CD4-positive, alpha-beta T cell treated with Interferon gamma for 1 hour (primary cell): ENCODE measurements around the gene TNXB.

ENCODE experiments used
- DNase-seq: peaks from one replicate; pipeline ENCODE4 v3.0.0-alpha.2; 2020

Gene TNXB

GRCh38 chr6:32137454-32137853 is 28.3 kb upstream of the TNXB start:
- no peak for DNase-seq

- no peak for DNase-seq
These were observed 24.6 kb upstream of the TNXB start for GRCh38 chr6:32133786-32134185.

- DNase-seq, result no peak
These were observed 23.0 kb upstream of the TNXB start for GRCh38 chr6:32132110-32132509.

- no peak for DNase-seq
These were observed 22.4 kb upstream of the TNXB start for GRCh38 chr6:32131439-32131948.

- no peak for DNase-seq
These were observed 20.4 kb upstream of the TNXB start for GRCh38 chr6:32129297-32130088.

DNA sequence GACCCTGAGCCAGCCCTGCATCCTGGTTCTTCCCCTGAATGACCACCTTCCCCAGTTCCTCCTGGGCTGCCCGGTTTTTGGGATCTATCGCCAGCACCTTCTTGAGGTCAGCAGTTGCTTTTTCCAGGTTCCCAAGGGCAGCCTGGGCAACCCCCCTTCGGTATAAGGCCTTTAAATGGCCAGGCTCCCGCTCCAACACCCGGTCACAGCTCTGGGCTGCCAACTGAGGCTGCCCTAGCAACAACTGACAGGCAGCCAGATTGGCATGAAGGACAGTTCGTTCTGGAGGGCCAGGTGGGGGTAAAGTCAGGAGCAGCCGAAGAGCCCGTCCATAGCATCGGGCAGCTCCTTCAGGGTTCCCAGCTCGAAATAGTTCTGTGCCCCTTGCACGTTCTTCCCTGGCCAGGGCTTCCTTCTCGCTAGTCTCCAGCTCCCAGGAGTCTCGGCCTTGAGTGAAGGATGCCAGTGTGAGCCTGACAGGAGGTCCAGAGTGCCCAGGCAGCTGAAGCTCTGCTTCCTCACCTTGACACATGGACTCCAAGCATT is 19.7 kb upstream of the TNXB start:
- no peak for DNase-seq

- DNase-seq, result peak; percentile 100
These were observed 18.8 kb upstream of the TNXB start, which contains the start of gene ATF6B for GRCh38 chr6:32127717-32128592. TSS of gene ATF6B (minus strand) at chr6:32128246. CDS start at chr6:32128207, 39 bp downstream.

DNA sequence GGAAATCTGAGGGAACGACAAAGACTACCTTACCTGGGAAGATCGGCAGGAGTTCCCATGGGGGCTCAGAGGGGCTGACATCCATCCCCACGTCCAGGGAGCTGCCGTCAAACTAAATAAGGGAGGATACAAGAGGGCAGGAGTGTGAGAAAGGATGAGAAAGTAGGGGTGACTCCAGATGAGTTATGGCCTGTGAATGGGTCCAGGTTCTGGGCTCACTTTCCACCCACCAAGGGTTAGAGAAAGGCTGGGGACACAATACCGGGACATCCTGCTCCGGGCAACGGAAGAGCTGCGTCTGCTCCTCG is 18.2 kb upstream of the TNXB start:
- no peak for DNase-seq

DNA sequence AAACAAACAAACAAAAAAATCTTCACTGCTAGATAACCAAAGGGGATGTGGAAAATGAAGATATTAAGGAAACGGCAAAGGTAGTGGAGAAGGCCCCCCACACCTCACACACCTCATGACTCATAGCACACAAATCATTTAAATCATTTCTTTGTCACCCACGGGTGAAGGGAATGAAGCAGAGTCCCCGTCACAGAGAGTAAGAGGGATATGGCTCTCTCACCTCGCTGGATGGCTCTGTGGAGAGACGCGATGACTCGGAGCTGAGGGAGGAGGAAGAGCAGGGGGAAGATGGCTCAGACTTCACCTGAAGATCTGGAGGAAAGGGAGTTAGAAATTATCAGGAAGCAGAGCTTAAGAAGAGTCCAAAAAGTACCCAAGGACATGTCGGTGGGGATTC is 17.7 kb upstream of the TNXB start:
- DNase-seq, result no peak

GRCh38 chr6:32123681-32124080 is 14.5 kb upstream of the TNXB start:
- no peak for DNase-seq

DNA sequence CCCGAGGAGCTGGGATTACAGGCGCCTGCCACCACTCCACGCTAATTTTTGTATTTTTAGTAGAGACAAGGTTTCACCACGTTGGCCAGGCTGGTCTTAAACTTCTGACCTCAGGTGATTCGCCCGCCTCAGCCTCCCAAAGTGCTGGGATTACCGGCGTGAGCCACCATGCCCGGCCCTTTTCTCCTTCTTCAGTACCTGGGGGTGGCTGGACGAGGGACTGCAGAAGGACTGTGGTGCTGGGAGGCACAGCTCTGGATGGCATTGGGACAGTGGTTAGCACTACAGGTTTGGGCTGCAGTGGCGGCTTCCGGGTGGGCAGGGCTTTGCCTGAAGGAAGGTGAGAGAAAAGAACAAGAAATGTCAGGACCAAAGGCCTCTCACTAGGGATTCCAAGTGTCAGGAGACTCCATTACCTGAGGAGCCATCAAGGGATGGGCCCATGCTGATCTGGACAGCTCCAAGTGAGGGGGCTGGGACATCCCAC is 11.5 kb upstream of the TNXB start:
- DNase-seq, result no peak

DNA sequence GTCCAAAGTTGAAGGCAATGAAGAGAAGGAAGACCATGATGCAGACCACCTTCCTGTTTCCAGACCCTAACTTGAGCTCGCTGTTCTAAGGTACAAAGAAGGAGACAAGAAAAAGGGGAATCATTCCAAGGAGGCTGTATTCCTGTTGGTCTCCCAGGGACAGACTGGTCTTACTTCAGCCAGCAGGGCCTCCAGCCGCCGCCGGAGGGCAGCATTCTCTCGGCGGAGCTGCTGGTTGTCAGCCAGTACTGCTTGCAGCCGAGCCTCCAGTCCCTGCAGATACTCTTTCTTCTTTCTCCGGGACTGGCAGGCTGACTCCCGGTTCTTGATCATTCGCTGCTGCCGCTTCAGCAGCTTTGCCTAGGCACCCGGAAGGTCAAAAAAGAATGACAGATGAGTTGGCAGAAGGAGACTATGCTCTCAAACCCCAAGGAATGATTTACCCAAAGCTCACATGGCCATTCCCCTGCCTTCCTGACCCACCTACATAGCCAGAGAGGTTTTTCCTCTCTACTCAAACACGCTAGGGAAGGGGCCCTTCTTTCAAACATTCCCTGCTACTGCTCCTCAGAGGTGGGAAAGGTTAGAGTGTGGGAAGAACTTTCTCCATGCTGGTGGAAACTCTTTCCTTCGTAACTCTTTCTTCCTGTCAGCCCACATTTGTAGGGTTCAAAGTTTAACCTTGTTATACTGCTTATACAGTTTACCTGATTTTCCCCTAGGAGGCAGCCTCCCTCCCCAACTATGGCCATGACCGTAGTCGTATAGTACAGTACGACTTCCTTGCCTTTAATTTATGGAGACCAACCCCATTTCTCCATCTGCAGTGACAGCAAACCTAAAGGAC is 9.9 kb upstream of the TNXB start:
- DNase-seq, result peak; percentile 73

GRCh38 chr6:32117461-32117860 is 8.3 kb upstream of the TNXB start:
- DNase-seq, result no peak

- DNase-seq, result no peak
These were observed 7.5 kb upstream of the TNXB start for GRCh38 chr6:32116674-32117073.

- DNase-seq, result no peak
These were observed 6.5 kb upstream of the TNXB start for GRCh38 chr6:32115623-32116022.

DNA sequence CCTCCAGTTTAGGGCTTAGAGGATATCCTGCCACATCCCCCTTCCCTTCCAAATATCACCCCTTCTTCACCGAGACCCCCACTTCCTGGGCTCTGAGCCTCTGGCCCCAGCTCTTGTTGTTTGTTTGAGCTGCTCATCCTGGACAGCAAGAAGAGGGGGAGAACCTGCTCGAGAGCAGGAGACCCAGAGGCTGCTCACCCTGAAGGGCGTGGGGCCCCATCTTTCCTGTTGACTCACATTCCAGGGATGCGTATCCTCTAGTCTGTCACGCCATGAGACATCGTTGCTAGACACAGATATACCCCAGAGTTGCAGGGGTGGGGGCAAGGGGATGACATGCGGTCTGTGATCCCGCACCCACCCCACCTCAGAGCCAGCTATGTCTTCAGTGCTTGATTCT is 5.7 kb upstream of the TNXB start:
- no peak for DNase-seq

- DNase-seq, result peak; percentile 12
These were observed 4.5 kb upstream of the TNXB start for GRCh38 chr6:32113386-32114352.

- DNase-seq, result no peak
These were observed 3.4 kb upstream of the TNXB start for GRCh38 chr6:32112431-32112980.

DNA sequence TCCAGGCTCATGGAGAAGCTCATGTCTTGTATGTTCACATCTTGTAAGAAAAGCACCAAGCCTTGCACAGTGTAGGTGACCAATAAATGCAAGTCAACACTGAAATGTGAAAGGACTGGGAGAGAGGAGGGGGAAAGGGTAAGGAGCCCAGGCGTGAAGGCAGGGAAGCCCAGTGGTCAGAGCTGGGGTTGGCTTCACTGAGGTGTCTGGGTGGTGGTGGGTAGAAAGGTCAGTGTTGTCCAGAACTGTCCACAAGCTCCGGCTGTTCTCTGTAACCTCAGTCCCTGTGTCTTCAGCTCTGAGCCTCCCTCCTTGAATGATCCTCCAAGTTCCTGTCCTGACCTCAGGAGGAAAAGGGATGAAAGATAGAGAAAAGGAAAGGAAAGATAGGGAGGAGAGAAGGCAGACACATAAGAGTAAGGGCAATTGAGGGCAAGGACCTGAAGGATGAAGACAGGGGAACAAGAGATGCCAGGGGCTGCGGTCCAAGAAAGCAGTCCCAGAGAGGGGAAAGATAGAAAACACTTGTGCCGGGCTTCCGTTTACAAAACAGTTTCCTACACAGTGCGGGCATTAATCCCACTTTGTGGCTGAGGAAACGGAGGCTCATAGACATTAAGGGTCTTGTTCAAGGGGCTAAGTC is 2.4 kb upstream of the TNXB start:
- no peak for DNase-seq

DNA sequence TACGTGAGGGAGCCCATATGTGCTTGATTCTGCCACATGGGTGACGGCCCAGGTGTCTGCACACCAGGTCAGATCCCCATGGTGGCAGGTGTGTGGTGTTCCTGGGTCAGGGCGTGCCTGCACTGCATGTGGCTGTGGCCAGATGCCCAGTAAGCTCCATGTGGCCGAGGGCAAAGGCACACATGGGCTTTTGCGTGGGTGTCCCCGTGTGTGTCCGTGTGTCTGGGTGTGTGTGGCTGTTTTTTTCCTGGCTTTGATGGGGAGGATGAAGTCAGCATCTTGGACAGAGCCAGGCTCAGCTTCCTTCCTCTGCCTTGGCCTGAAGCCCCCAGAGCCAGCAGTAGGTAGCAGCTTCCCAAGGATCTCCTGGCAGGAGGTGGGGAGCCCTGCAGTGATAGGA is 1.5 kb upstream of the TNXB start:
- no peak for DNase-seq

- no peak for DNase-seq
These were observed 625 bp upstream of the TNXB start for GRCh38 chr6:32109765-32110160.
